HG03045 (cell line): ENCODE results near the gene PPIF.
"Not testable (repeated sequence)": the region's sequence is repeated elsewhere in the genome, so short reads cannot be mapped to it uniquely, and the experiment has no call there.

Experiments
- ATAC-seq: cut with Tn5 transposase; IDR thresholded peaks from one replicate; pipeline ENCODE4 v1.9.1; 2021; ENCODE audit warnings: mild to moderate bottlenecking, moderate library complexity; ENCODE audit not compliant: unreplicated experiment

Gene PPIF

DNA sequence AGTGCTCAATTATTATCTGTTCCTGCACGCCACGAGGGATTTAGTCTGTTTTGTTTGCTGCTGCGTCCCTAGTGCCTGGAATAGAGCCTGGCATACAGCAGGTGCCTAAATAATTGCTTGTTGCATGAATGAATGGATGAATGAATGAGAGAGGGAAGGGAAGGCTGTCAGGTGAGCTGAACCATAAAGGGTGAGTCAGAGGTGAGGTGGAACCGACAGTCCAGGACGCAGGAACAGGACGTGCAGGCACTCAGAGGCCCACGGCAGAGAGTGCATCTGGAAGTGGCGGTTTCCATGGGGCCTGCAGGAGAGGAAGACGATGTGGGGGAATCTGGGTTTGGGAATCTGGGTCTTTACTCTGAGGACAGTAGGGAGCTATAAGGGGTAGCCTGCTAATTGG, 17.7 kb upstream of the PPIF start:
- no peak for ATAC-seq

GRCh38 chr10:79331226-79331625, 16.0 kb upstream of the PPIF start:
- ATAC-seq: peak; percentile 4

GRCh38 chr10:79331709-79332108, 15.6 kb upstream of the PPIF start:
- ATAC-seq: peak; percentile 85

DNA sequence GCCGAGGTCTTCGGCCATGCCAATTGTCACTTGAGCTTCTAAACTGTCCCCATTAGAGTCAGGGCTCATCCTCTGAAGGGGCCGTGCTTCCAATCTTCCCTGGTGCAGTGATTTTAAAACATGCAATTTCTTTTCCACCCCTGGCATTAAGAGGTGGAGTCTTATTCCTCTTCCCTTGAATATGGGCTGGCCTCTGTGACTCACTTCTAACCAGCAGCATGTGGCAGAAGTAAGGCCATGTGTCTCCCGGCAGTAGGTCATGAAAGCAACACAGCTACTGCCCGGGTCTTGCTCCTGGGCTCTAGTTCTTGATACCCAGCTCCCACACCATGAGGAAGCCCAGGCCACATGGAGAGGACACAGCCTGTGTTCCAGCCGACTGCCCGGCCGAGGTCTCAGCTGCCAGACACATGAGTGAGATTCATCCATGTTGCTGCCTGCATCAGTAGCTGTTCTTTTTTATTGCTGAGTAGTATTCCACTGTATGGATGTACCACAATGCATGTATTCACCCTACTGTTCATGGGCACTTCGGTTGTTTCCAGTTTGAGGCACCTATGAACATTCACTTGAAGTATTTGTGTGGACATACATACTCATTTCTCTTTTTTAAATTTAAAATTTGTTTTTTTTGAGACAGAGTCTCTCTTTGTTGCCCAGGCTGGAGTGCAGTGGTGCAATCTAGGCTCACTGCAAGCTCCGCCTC, 14.5 kb upstream of the PPIF start:
- not testable (repeated sequence) for ATAC-seq

DNA sequence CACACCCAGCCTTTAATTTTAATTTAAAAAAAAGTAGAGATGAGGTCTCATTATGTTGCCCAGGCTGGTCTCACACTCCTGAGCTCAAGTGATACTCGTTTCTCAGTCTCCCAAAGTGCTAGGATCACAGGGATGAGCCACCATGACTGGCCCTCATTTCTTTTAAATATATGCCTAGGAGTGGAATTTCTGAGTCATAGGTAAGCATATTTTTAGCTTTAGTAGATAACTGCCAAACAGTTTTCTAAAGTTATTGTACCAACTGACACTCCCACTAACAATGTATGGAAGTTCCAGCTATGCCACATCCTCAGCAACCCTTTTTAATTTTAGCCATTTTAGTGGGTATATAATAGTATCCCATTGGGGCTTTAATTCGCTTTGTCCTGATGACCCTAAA, 13.8 kb upstream of the PPIF start:
- ATAC-seq: no peak

DNA sequence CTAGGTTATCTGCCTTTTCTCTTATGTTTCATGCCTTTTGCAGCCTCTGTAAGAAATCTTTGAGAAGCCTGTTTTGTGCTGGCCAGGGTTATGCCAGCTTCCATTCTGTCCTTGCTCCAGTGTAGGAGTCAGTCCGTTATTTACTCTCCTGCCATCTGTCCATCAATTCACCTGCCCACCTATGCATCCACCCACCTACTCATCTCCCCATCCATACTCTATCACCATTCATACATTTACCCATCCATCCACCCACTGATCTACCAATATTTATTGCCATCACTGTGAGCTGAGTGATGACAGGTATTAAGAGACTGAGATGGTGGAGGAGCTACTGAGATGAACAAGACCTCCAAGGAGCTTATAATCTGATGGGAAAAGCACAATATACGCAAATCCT, 12.7 kb upstream of the PPIF start:
- no peak for ATAC-seq

GRCh38 chr10:79335094-79335469, 12.2 kb upstream of the PPIF start:
- ATAC-seq: no peak

DNA sequence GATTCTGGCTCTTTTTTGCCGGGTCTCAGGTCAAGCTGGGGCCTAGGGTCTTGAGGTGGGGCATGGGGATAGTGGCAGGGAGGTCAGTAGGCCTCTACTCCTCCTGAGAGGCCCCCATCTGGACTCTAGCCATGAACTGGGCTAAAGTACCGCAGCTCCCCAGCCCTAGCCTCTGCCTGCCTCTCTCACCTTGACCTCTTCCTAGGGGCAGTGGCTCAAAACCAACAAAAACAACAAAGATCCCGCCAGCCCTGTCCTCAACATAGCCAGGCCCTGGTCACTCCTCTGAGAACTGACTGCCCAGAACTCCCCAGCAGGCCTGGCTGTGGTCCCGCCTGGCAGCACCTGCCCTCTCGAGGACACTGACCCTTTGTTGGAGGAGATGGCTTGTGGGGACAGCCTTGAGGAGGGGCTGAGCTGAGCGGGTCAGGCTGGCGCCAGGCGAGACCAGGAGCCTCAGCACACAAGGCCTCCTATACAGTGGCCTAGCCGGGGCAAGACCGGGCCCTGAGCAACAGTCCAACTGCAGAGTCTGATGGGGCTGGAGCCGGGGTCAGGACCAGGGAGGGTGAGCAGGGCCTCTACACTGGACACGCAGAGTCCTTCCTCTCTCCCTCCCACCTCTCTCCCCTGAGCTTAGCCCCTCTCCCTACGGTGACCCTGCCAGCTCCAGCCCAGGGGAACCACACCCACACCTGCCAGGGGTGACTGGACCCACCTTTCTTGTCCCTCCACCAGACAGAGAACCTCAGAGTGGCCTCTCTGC, 11.6 kb upstream of the PPIF start:
- no peak for ATAC-seq

DNA sequence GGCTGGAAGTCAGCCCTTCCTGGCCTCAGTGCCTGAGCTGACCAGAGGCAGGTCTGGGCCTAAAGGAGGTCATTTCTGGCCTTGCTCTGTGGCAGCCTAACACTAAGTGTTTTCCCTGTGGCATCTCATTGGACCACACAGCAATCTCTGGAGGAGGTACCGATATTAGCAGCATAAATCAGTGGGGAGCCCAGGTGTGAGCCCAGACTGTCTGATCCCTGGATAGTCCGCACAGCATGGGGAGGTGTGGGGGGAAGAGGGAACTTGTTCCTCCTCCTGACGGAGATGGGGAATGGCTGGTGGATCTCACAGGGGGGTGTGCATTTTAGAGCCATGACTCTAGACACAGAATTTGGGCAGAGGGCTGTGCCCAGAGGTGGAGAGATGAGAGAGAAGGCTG, 11.0 kb upstream of the PPIF start:
- ATAC-seq: no peak

DNA sequence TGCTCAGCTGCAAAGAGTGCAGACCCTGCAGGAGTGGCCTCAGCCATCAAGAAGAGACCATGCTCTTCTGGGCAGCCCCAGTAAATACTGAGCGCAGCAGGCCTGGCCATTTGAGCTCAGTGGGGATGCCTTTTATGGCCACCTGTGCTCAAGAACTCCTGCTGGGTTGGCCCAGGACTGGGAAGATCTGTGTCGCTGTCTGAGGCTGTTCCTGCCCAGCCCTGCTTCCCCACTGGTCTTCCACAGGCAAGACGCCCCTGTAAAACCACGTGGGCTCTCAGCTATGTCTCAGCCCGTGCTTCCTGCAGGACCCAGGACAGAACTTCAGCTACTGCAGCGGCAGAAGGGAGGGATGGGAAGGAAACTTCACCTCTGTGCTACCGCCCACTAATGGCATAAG, 10.5 kb upstream of the PPIF start:
- ATAC-seq: no peak

- not testable (repeated sequence) for ATAC-seq
These were observed 9.3 kb upstream of the PPIF start for GRCh38 chr10:79337783-79338469.

DNA sequence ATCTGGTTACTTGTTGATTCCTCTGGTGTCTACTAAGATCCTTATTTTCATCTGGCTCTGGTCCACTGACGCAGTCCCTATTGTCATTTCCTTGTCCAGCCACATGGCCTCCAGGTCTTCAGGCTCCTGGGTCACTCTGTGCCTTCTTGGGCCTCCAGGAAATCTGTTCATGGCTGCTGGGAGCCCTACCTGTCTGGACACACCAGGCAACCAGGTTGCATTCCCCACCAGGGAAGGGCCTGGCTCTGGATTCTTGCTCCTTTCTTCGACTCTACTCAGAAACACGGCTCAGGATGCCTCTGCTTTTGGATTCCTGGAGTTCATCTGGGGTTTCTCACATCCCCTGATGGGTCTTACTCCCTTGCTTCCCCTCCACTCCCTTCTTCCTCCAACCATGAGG, 8.0 kb upstream of the PPIF start:
- no peak for ATAC-seq

- no peak for ATAC-seq
These were observed 6.5 kb upstream of the PPIF start for GRCh38 chr10:79340646-79341244.

DNA sequence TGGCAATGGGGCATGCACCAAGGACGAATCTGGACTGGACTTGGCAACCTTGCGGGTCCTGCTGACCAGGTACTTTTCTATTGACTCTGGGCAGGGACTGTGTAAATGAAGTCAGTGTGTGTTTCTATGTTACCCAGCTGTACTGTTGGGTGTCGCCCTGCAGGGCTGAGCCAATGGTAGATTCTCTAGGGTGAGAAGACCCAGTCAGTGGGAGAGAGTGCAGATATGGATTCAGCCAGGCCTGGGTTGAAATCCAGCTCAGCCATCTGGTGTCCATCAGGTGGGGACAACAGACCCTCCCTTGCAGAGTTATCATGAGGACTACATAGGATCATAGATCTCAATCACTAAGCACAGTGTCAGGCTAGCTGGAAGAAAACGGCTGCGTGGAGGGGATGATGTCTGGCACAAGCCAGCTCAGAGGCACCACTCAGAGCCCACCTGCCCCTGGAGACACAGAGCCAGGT, 4.9 kb upstream of the PPIF start:
- ATAC-seq: no peak

DNA sequence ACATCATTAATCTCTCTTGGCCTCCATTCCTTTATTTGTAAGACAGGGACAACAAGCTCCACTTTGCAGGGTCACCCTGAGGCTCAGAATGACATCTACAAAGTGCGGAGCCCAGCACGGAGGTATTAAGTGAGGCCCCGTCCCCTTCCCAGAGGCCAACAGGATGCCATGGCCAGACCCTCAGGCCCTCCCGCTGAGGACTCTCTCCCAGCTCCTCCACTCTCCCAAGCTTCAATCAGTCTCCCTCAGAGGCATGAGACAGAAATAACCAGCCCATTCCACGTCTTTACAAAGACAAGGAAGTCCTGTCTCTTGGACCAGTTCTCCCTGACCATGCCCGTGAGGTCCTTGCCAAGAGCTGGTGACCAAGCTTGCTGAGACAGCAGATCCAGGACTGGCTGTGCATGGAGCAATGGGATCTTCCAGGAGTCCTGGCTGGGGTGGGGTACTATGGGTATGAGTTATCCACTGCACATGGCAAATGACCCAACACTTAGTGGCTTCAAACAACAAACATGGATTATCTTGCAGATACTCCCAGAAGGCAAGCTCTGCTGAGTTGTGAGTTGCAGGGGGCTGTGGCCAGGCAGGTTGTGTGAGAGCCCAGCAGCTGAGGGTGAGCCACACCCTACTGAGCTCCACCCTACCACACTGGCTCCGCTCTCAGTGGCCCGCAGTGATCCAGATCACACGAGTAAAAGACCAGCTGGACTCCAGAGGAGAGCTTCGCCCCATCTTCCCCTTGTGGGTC, 4.3 kb upstream of the PPIF start:
- no peak for ATAC-seq

GRCh38 chr10:79344502-79345195, 2.6 kb upstream of the PPIF start:
- ATAC-seq: no peak

DNA sequence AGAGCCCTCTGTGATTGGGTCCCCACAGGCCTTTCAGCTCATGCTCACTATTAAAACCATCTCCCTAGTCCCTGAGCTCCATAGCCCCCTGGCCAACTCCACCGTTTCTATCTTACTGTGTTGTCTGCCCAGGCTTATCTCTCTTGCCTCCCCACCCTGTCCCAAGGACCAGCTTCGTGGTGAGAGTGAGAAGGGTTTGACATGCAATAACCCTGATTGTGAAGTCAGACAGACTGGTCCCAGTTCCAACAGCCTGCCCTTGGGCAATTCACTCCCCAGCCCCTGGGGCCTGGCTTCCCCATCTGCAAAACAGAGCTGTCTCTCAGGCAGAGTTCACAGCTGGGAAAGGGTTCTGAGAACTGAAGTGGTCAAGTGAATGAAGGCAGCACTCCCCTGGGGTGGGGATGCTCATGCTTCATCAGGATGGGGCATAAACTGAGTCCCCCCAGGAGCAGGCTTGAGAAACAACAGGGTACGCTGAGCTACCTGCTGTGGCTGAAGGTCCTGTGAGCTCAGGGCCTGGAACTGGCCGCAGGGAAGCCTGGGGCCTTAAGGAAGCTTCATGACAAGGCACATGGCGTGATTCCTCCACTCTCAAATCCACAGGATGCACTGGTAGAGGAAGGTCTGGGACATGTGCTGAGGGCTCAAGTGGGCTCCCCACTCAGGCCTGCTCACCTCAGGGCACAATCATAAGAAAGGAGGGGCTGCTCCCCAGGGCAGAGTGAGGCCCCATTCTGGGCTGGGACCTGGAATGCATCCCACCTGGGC, 1.8 kb upstream of the PPIF start:
- no peak for ATAC-seq

DNA sequence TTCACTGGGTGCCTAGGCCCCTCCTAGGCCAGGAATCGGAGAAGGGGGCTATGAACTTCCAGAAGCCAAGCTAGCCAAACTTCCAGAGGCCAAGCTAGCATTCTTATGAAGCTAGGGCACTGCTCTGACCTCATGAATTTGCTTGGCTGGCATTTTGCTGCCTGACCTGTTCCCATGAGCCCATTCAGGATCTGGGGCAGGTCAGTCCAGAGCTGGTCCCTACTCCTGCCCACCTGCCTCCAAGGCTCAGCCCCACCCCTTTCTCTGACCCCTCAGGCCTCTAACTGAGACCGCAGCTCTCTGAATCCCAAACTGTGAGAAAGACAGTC, 1.3 kb upstream of the PPIF start:
- no peak for ATAC-seq

- no peak for ATAC-seq
These were observed 662 bp upstream of the PPIF start for GRCh38 chr10:79346388-79347225.
